ENCODE measurements around the gene OGFOD2.

- TF ChIP-seq CTCF (IDR thresholded peaks at IDR 0.05) = no peak
- TF ChIP-seq POLR2A (IDR thresholded peaks at IDR 0.05) = no peak
These were observed 30.1 kb downstream of the OGFOD2 start for GRCh38 chr12:123005081-123005626.
